ENCODE data around the gene MADCAM1.
A peak's percentile ranks its signal among the peaks of the same experiment; 100 is the strongest.
"Not testable (repeated sequence)": the region's sequence is repeated elsewhere in the genome, so short reads cannot be mapped to it uniquely, and the experiment has no call there.

Gene MADCAM1

GRCh38 chr19:481100-481499 lies 15.2 kb upstream of the MADCAM1 start:
- H3K18ac ChIP-seq (ENCODE audit: low read length); H3K9me3 ChIP-seq (replicated peaks in 1 of 2; ENCODE audit: control insufficient read depth in 2 of 2, insufficient read depth in 1 of 2, low read depth in 1 of 2, low read length in 2 of 2): not testable (repeated sequence)
- WGBS, 2 donors (ENCODE audit: extremely low coverage in 2 of 2, insufficient read length in 2 of 2, insufficient replicate concordance in 1 of 2) = 100% methylated on average over 3 of the region's 3 CpGs

GRCh38 chr19:482186-483041 lies 13.9 kb upstream of the MADCAM1 start:
- peak overlapping the region; percentile 77 for H2BK12ac ChIP-seq (ENCODE audit: low read length)
- H3K4ac ChIP-seq (ENCODE audit: low read length) = no peak overlapping the region
- H3K4me2 ChIP-seq (ENCODE audit: insufficient read depth, low read length, poor library complexity, severe bottlenecking) = no peak overlapping the region
- no CpG with 5 or more reads among the region's 20 CpGs for WGBS, 2 donors (ENCODE audit: extremely low coverage in 2 of 2, insufficient read length in 2 of 2, insufficient replicate concordance in 1 of 2)
- peak overlapping the region; percentile 68 for H2AK5ac ChIP-seq (ENCODE audit: low read depth, low read length)
- no peak overlapping the region for H2BK120ac ChIP-seq (ENCODE audit: low read depth, low read length)
- H3K27me3 ChIP-seq (ENCODE audit: control insufficient read depth in 3 of 3, insufficient read depth in 3 of 3, low read depth in 1 of 3, low read length in 3 of 3) = no peaks in the 10 kb centered on the region
- peaks cover 1% of the 10 kb centered on the region for H3K79me1 ChIP-seq (ENCODE audit: low read depth, low read length)
- H3K9ac ChIP-seq (ENCODE audit: low read depth, low read length, poor library complexity) = no peak overlapping the region
- H4K91ac ChIP-seq (ENCODE audit: low read depth, low read length, poor library complexity) = no peak overlapping the region
- H2BK5ac ChIP-seq (ENCODE audit: low read length) = no peak overlapping the region
- no peak overlapping the region for H3K4me3 ChIP-seq (ENCODE audit: low read length in 2 of 2)
- H3K4me1 ChIP-seq (ENCODE audit: control insufficient read depth in 2 of 2, insufficient read depth in 1 of 2, low read depth in 1 of 2, low read length in 2 of 2) = peaks cover 18 to 21% of the 10 kb centered on the region in 2 donors
- peaks cover 0 to 5% of the 10 kb centered on the region in 2 donors for H3K9me3 ChIP-seq (replicated peaks in 1 of 2; ENCODE audit: control insufficient read depth in 2 of 2, insufficient read depth in 1 of 2, low read depth in 1 of 2, low read length in 2 of 2)
- no peak overlapping the region for H3K14ac ChIP-seq (ENCODE audit: low read length)
- H2AFZ ChIP-seq (ENCODE audit: low read length) = no peak overlapping the region
- no peak for DNase-seq (ENCODE audit: low spot score)
- peak overlapping the region; percentile 55 for H3K18ac ChIP-seq (ENCODE audit: low read length)
- H3K36me3 ChIP-seq (replicated peaks in 1 of 2; ENCODE audit: control insufficient read depth in 2 of 2, insufficient read depth in 2 of 2, low read length in 2 of 2) = no peaks in the 10 kb centered on the region
- no peak overlapping the region for H2BK15ac ChIP-seq (ENCODE audit: low read length)
- no peak overlapping the region for H4K8ac ChIP-seq (ENCODE audit: low read depth, low read length)
- H3K27ac ChIP-seq (replicated peaks; ENCODE audit: low read length) = no peak overlapping the region
- no peak overlapping the region for H3K23ac ChIP-seq (ENCODE audit: low read depth, low read length, poor library complexity)

More at GRCh38 chr19:481100-481499, 15.2 kb upstream of the MADCAM1 start:
- not testable (repeated sequence) for H2BK15ac ChIP-seq (ENCODE audit: low read length); H2BK5ac ChIP-seq (ENCODE audit: low read length); H3K4me2 ChIP-seq (ENCODE audit: insufficient read depth, low read length, poor library complexity, severe bottlenecking); H2BK120ac ChIP-seq (ENCODE audit: low read depth, low read length); DNase-seq (ENCODE audit: low spot score); H2AK5ac ChIP-seq (ENCODE audit: low read depth, low read length); H3K9ac ChIP-seq (ENCODE audit: low read depth, low read length, poor library complexity); H3K14ac ChIP-seq (ENCODE audit: low read length); H4K8ac ChIP-seq (ENCODE audit: low read depth, low read length); H3K23ac ChIP-seq (ENCODE audit: low read depth, low read length, poor library complexity); H4K91ac ChIP-seq (ENCODE audit: low read depth, low read length, poor library complexity); H3K27me3 ChIP-seq (ENCODE audit: control insufficient read depth in 3 of 3, insufficient read depth in 3 of 3, low read depth in 1 of 3, low read length in 3 of 3); H3K27ac ChIP-seq (replicated peaks; ENCODE audit: low read length); H3K4ac ChIP-seq (ENCODE audit: low read length); H3K79me1 ChIP-seq (ENCODE audit: low read depth, low read length); H2BK12ac ChIP-seq (ENCODE audit: low read length); H3K4me3 ChIP-seq (ENCODE audit: low read length in 2 of 2); H3K36me3 ChIP-seq (replicated peaks in 1 of 2; ENCODE audit: control insufficient read depth in 2 of 2, insufficient read depth in 2 of 2, low read length in 2 of 2); H2AFZ ChIP-seq (ENCODE audit: low read length)
- peaks cover 16% of the 10 kb centered on the region in 2 donors for H3K4me1 ChIP-seq (ENCODE audit: control insufficient read depth in 2 of 2, insufficient read depth in 1 of 2, low read depth in 1 of 2, low read length in 2 of 2)

- no peak overlapping the region for H4K91ac ChIP-seq (ENCODE audit: low read depth, low read length, poor library complexity)
- H3K9me3 ChIP-seq (replicated peaks in 1 of 2; ENCODE audit: control insufficient read depth in 2 of 2, insufficient read depth in 1 of 2, low read depth in 1 of 2, low read length in 2 of 2) = peaks cover 0 to 5% of the 10 kb centered on the region in 2 donors
- no peaks in the 10 kb centered on the region for H3K36me3 ChIP-seq (replicated peaks in 1 of 2; ENCODE audit: control insufficient read depth in 2 of 2, insufficient read depth in 2 of 2, low read length in 2 of 2)
- peak overlapping the region; percentile 92 for H3K18ac ChIP-seq (ENCODE audit: low read length)
- H3K4me1 ChIP-seq (ENCODE audit: control insufficient read depth in 2 of 2, insufficient read depth in 1 of 2, low read depth in 1 of 2, low read length in 2 of 2) = peaks cover 18 to 21% of the 10 kb centered on the region in 2 donors
- no peak overlapping the region for H3K9ac ChIP-seq (ENCODE audit: low read depth, low read length, poor library complexity)
- no peak overlapping the region for H3K27ac ChIP-seq (replicated peaks; ENCODE audit: low read length)
- H3K4me3 ChIP-seq (ENCODE audit: low read length in 2 of 2) = no peak overlapping the region
- no peak overlapping the region for H2BK120ac ChIP-seq (ENCODE audit: low read depth, low read length)
- H3K27me3 ChIP-seq (ENCODE audit: control insufficient read depth in 3 of 3, insufficient read depth in 3 of 3, low read depth in 1 of 3, low read length in 3 of 3) = no peaks in the 10 kb centered on the region
- peak overlapping the region; percentile 94 for H2BK12ac ChIP-seq (ENCODE audit: low read length)
- H4K8ac ChIP-seq (ENCODE audit: low read depth, low read length) = no peak overlapping the region
- no peak overlapping the region for H2AFZ ChIP-seq (ENCODE audit: low read length)
- peak overlapping the region; percentile 76 for H3K4ac ChIP-seq (ENCODE audit: low read length)
- H2BK5ac ChIP-seq (ENCODE audit: low read length) = no peak overlapping the region
- peak overlapping the region; percentile 94 for H2BK15ac ChIP-seq (ENCODE audit: low read length)
- no peak overlapping the region for H3K4me2 ChIP-seq (ENCODE audit: insufficient read depth, low read length, poor library complexity, severe bottlenecking)
- peak overlapping the region; percentile 94 for H2AK5ac ChIP-seq (ENCODE audit: low read depth, low read length)
- no CpG with 5 or more reads among the region's 21 CpGs for WGBS, 2 donors (ENCODE audit: extremely low coverage in 2 of 2, insufficient read length in 2 of 2, insufficient replicate concordance in 1 of 2)
- no peak for DNase-seq (ENCODE audit: low spot score)
- H3K23ac ChIP-seq (ENCODE audit: low read depth, low read length, poor library complexity) = no peak overlapping the region
- no peak overlapping the region for H3K14ac ChIP-seq (ENCODE audit: low read length)
- peaks cover 1% of the 10 kb centered on the region for H3K79me1 ChIP-seq (ENCODE audit: low read depth, low read length)
These were observed 12.8 kb upstream of the MADCAM1 start for GRCh38 chr19:483332-484072.

GRCh38 chr19:484494-484893 lies 11.8 kb upstream of the MADCAM1 start:
- Histone ChIP-seq H2BK15ac (ENCODE audit: low read length) (peak overlapping the region; percentile 13), H4K91ac (ENCODE audit: low read depth, low read length, poor library complexity) (no peak overlapping the region), H3K4me1 (ENCODE audit: control insufficient read depth in 2 of 2, insufficient read depth in 1 of 2, low read depth in 1 of 2, low read length in 2 of 2) (peaks cover 18 to 20% of the 10 kb centered on the region in 2 donors), H2AFZ (ENCODE audit: low read length) (no peak overlapping the region), H3K9me3 (replicated peaks in 1 of 2; ENCODE audit: control insufficient read depth in 2 of 2, insufficient read depth in 1 of 2, low read depth in 1 of 2, low read length in 2 of 2) (peaks cover 0 to 5% of the 10 kb centered on the region in 2 donors), H3K18ac (ENCODE audit: low read length) (peak overlapping the region; percentile 97), H3K4ac (ENCODE audit: low read length) (no peak overlapping the region), H3K79me1 (ENCODE audit: low read depth, low read length) (peaks cover 3% of the 10 kb centered on the region), H2BK120ac (ENCODE audit: low read depth, low read length) (peak overlapping the region; percentile 33), H3K36me3 (replicated peaks in 1 of 2; ENCODE audit: control insufficient read depth in 2 of 2, insufficient read depth in 2 of 2, low read length in 2 of 2) (no peaks in the 10 kb centered on the region), H2BK5ac (ENCODE audit: low read length) (peak overlapping the region; percentile 57), H3K4me2 (ENCODE audit: insufficient read depth, low read length, poor library complexity, severe bottlenecking) (no peak overlapping the region), H3K27ac (replicated peaks; ENCODE audit: low read length) (no peak overlapping the region), H3K27me3 (ENCODE audit: control insufficient read depth in 3 of 3, insufficient read depth in 3 of 3, low read depth in 1 of 3, low read length in 3 of 3) (no peaks in the 10 kb centered on the region), H3K9ac (ENCODE audit: low read depth, low read length, poor library complexity) (peak overlapping the region; percentile 66), H4K8ac (ENCODE audit: low read depth, low read length) (no peak overlapping the region), H3K4me3 (ENCODE audit: low read length in 2 of 2) (no peak overlapping the region), H3K23ac (ENCODE audit: low read depth, low read length, poor library complexity) (no peak overlapping the region), H2AK5ac (ENCODE audit: low read depth, low read length) (peak overlapping the region; percentile 64), H3K14ac (ENCODE audit: low read length) (no peak overlapping the region), H2BK12ac (ENCODE audit: low read length) (peak overlapping the region; percentile 87)
- no peak for DNase-seq (ENCODE audit: low spot score)
- WGBS, 2 donors (ENCODE audit: extremely low coverage in 2 of 2, insufficient read length in 2 of 2, insufficient replicate concordance in 1 of 2) = no CpG with 5 or more reads among the region's 15 CpGs

Data from neuronal stem cell (in vitro differentiated cells).